HG03378 (cell line): Measurements from ENCODE around the gene ENTPD8.

Experiments
- ATAC-seq: cut with Tn5 transposase; IDR thresholded peaks from one replicate; pipeline ENCODE4 v1.9.1; 2021; ENCODE audit warnings: mild to moderate bottlenecking, moderate library complexity; ENCODE audit not compliant: unreplicated experiment

Gene ENTPD8

DNA sequence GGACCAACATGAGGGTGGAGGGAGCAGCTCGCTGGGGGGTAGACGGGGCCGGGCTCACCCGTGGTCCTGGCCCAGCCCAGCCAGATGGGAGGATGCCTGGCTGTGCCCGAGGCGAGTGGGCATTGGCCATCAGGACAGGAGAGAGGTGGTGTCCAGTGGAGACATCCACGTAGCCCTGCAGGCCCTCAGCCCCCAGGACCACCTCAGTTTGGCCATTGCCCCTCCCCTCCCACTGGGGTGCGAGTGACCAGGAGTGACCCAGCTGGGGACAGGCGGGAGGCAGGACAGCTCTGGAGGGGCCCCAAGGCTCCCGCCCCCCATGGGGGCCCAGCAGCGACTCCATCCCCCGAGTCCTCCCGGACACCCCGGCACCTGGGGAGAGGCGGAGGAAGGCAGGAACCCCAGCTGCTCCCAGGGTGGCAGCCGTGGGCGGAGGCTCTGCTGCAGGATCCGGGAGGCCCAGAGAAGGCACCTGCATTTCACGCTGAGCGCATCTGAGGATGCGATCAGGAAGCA, 9.7 kb downstream of the ENTPD8 start:
- no peak for ATAC-seq

DNA sequence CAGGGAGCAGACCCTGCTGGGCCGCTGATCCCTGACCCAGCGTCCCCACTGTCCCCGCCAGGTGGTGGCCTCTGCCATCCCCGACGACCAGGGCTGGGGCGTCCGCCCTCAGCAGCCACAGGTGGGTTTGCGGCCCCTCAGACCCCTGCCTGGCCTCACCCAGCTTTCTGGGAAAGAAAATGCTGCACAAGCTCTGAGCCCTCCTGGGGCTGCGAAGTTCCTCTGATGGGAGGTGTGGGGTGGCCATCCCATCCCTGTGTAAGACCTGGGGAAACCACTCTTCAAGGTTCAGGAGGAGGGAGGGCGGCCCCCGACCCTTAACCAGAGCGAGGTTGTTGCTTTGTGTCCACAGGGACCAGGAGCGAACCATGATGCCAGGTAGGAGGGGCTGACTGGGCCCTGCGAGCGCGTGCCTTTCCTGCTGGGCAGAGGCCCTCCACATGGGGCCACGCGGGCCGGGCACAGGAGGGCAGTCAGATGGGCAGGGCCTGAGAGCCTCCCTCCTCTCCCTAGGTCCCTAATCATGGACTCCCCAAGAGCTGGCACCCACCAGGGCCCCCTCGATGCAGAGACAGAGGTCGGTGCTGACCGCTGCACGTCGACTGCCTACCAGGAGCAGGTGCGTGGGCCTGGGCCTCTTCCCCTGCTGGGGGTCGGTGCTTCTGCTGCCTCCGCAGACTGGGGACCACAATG, 10.3 kb downstream of the ENTPD8 start:
- no peak for ATAC-seq

DNA sequence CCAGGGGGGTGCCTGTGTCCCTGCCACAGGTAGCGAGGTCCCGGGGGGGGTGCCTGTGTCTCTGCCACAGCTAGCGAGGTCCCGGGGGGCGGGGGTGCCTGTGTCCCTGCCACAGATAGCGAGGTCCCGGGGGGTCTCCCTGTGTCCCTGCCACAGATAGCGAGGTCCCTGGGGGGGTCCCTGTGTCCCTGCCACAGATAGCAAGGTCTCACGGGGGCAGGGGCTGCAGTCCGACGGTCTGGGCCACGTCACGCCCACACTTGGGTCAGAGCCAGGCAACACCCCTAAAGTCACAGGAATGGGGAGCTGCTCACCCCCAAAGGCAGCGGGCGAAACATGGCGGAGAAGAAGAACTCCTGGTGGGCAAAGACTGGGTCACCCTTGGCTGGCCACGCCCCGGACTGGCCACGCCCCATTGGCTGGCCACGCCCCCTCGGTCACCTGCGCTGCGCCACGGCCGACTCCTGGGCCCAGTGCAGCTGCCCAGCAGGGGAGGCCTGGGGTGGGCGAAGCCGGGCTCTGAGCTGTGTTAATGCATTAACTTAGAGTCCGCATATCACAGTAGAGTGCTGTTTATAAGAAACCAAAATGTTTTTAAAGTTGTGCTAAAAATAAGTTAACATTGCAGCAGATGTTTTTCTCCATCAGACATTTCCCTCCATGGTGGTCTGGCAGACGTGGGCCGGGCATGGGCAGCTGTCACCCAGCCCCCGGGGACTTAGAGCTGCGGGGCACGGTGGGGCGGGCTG, 11.0 kb downstream of the ENTPD8 start:
- ATAC-seq, result no peak

DNA sequence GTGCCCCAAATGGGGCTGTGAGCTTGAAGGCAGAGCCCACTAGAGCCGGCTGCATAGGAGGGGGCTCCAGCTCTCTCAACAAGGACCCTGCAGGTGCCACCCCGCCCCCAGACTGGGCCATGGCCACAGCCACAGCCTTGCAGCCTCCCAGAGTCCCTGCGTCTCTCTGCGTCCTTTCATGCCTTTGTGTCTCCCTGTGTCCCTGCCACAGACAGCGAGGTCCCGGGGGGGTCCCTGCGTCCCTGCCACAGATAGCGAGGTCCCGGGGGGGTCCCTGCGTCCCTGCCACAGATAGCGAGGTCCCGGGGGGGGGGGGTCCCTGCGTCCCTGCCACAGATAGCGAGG, 11.6 kb downstream of the ENTPD8 start:
- ATAC-seq, result no peak

DNA sequence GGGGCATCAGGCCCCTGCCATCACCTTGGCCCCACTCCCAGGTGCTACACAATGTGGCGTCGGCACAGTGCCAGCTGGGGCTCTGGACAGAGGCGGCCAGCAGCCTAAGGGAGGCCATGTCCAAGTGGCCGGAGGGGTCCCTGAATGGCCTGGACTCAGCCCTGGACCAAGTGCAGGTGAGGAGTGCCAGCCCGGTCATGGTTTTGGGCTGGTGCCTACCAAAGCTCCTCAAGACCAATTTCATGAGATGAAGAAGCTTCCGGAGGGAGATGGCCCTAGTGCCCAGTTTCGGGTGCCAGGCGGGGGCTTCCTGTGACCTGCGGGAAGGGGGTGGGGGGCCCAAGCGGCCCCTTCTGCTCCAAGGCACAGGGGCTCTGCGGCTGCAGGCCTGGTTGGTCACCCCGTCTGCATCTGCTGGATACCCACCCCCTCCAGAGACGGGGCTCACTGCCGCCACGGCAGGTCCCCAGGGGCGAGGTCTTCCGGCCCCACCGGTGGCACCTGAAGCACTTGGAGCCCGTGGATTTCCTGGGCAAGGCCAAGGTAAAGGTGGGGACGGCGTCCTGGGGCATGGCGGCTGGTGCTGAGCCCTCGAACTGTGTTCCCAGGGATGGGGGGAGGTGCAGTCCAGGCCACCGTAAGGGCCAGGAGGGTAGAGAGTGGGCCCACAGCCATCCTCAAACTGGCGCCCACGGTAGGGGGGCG, 12.2 kb downstream of the ENTPD8 start:
- no peak for ATAC-seq

DNA sequence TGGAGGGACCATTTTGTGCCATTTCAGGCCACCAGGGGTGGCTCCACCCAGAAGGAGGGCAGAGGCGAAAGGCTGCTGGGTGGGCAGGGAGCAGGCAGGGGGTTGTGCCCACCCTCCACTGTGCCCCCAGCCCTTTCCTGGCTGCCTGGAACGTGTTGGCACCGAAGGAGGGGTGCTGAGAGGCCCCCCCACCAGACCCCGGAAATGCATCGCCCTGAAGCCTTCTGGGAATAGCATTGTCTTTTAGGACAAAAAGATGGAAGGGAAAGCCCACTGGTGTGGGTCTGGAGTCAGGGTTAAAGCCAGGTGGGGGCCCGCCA, 12.9 kb downstream of the ENTPD8 start:
- no peak for ATAC-seq

DNA sequence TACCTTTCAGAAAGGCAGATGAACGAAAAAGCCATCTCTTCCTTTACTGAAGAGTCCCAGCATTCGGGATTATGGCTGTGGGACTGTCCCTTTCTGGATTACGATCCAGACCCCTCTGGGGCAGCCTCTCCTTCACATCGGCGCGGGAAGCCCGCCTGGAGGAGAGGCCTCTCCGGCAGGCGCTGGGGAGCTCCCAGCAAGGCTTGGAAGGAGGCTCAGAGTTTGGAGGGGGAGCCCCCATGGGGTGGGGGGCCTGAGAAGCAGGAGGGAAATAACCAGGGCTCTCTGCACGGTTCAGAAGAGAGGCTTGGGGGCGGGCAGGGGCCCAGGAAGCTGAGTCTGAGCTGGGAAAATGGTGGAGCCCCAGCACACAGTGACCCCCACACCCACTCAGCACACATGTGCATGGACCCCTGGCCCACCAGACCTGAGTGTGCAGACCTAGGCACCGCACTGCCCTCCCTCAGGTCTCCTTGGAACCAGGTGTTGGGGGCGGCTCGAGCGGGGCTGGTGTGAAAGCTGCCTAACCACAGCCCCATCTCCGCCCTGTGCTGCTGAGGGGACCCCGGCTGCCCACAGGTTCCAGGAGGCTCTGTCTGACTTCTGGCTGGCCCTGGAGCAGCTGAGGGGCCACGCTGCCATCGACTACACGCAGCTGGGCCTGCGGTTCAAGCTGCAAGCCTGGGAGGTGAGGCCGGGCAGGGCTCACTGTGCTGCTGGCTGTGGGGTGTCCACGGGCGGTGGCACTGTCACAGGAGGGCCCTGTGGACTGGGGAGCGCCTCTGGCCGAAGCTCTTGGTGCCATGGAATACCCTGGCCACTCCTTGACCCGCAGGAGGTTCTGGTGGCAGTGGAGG, 13.5 kb downstream of the ENTPD8 start:
- no peak for ATAC-seq

DNA sequence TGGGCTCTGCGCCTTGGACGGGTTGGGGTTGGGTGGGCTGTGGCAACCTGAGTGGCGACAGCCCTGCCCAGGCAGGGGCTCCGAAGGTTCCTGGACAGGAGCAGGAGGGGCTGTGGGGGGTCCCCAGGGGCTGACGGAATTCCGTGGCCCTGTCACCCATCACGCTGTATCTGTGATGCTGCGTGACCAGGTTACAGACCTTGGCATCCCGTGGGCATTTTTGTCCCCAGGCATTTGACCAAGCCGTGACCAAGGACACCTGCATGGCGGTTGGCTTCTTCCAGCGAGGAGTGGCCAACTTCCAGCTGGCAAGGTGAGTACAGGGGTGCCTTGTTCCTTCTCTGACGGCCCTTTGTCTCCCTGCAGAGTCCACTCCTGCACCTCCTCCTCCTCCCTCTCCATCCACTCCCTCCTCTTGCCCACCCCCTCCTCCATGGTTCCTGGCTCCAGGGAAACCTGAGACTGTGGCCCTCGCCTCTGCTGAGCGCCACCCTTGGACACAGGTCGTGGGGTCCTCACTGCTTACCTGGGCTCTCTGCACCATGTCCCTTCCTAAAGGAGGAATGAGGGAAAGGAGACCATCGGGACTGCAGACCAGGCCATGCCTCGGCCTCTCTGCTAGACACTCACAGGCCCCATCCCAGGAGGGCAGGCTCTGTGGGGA, 15.0 kb downstream of the ENTPD8 start:
- no peak for ATAC-seq

DNA sequence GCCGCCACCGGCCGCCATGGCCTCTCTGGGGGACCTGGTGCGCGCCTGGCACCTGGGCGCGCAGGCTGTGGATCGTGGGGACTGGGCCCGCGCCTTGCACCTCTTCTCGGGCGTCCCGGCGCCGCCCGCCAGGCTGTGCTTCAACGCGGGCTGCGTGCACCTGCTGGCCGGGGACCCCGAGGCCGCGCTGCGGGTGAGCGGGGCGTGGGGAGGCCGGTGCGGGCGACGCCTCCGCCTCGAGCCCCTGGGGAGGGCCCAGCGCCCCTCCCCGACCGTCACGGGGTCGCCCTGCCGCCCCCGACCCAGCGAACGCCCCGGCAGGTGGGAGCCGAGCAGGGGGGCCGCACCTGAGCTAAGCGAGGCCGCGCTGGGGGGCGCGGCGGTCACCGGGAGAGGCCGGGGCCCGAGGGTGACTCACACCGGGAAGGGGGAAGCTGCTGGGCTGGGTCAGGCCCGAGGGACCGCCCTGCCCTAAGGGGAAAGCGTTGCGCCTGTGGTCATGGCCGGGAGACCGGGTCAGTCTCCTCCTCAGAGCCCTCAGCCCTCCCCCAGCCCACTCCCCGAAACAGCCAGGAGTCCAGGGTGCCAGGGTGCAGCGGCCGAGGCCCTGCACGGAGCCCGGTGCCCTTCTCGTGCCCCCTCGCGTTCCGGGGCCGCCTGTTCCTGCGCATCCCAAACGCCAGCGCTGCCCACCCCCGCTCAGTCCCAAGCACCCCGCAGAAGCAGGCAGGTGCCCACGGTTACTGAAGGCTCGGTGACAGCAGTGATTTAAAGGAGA, 17.5 kb downstream of the ENTPD8 start:
- peak; percentile 19 for ATAC-seq

DNA sequence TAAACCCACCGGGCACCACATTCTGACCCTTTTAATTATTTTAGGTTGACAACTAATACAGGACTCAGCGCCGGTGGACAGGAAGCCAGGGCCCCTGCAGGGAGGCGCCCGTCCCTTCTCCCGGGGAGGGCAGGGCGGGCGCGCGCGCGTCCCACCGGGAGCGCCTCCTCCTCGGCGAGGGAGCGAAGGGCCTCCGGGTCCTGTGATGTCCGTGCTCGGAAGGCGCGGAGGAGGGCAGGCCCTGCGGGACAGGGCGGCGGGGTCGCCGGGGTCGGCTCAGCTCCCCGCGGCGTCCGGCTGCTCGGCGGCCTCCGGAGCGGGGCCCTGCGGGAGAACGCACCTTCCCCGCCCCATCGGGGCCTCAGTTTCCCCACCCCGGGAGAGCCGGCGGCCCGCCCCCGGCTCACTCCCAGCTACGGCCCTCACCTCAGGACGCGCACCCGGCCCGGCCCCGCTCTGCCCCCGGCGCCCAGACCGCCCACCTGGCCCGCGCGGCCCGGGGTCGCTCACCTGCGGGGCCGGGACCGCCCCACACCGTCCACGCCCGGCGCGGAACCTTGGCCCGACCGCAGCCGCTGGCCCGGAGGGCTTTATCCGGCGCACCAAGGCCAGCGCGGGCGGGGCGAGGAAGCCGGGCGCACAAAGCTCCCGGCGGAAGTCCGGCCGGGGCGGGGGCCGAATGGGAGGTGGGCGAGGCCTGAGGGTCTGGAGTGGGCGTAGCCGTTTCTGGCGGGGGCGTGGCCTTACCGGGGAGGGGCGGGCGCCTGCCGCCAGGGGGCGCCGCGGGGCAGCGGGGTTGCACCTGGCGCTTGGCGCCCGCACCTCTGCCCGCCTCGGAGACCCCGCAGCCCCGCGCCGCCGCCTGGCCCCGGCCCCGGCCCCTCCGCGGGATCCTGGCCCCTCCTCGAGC, 18.3 kb downstream of the ENTPD8 start, which contains the start of the genes EXD3 and NOXA1:
Gene EXD3, minus strand, starts transcription at position 559 of the 910 bp plus-strand sequence. CDS start 27,805 bp downstream, outside the sequence.
Gene NOXA1, plus strand, starts transcription at position 790 of the 910 bp plus-strand sequence. CDS start 137 bp downstream, outside the sequence.
- ATAC-seq, result peak; percentile 61

DNA sequence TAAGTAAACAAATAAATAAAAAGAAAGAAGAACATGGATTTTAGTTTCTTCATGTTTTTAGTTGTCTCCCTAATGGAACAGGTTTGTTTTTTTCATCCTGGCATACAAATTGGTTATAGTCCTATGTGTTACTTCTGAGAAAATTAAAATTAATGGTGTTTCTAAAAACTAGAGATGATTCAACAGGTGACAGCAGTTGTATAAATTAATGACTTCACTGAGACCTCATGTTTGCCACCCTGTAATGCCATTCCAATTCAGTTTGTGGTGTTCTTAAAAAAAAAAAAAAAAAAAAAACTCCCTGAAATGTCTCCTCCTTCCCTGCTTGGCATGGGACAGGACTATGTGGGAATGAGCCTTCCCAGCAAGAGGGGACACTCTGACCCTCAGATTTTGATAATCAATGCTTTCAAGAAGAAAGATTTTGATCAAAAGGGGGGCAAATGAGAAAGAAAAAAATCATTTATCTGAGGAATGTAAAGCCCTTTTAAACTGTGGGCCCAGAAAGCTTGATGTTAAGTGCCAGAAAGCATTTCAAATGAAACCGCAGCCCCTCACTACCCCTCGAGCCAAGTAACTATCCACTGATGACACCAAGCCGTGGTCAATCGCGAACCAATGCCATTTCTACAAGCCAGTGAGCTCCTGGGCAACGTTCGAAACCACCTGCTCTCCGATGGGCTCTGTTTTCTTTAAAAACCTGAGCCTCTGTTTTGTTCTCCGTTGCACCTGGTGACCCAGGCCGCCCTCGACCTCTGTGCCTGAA, 19.1 kb downstream of the ENTPD8 start:
- ATAC-seq, result no peak

DNA sequence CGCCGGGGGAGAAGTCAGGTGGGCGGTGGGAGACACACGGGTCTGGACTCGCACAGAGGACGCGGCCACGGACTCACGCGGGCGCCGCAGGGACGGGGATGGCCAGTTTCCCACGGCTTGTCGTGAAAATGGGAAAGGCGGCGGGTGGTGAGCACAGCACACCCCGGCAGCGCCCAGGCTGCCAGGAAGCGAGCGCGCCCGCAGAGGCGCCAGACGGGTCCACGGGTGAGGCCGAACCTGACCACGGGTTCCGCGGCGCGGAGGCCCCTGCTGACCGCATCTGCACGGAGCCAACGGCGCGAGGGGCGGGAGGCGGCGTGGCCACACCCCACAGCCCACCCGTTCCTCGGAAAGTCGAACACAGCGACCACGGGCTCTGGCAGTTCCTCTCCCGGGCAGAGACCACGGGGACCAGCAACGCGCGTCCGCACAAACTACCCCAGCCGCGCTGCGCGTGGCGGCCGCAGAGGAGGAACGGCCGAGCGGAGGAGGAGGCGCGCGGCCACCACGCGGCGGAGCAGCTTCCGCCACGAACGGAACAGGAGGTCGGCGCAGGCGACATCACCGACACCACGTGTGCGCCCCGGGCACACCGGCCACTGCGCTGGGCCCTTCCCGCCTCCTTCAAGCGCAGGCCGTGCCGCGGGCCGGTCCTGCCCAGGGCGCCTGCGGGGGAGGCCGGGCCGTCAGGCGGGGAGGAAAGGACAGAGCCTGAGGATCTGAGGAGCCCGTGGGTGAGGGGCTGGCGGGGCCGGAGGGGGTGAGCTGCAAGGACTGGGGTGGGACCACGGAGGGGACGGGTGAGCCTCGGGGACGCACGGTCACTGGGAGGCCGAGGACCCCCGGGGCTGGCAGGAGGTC, 23.8 kb downstream of the ENTPD8 start:
- ATAC-seq, result no peak

DNA sequence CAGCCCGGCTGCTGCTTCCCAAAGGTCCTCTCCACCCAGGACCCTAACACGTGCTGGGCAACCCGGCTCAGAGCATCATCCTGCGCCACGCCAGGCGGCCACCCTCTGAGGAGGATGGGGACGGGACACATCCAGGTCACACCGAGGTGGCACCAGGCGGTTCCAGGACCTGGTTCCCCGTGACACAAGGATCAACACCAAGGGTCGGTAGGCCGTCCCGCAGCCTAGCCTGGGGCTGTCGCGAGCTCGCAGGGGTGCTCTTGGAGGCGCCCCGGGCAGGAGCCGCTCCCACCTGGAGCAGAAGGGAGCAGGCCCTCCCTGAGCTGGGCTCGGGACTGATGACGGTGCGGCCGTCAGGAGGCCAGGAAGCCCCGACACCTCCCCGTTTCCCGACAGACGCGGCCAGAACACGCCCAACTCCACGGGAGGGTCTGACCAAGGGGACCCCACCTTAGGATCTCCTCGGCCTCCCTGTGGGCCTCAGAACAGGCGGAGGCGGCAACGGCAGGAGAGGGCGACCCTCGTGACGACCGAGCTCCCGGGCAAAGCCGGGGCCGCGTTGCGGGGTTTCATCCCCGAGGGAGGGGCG, 24.5 kb downstream of the ENTPD8 start:
- ATAC-seq, result no peak

DNA sequence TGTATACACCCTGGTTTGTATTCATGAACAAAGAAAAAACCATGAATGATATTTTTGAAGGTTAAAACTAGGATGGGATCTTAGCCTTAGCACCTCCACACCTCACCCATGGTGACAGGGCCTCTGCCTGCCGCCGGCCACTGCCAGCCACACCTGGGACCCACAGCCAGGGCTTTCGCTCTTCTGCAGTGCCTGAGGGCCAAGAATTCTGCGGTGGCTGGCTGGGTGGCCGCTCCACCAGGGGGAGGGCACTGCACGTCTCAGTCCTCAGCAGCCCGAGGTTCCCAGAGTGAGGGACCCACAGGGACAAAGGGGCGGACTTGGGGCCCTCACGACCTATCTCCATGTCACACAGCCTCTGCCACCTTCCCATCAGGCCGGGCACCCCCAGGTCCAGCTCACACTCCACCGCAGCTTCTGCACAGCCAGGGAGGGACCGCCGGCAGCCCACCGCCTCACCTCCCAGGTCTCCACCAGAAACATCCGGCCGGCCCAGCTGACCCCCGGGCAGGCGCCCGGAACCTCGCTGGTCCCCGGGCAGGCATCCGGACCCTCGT, 25.1 kb downstream of the ENTPD8 start:
- ATAC-seq, result no peak

DNA sequence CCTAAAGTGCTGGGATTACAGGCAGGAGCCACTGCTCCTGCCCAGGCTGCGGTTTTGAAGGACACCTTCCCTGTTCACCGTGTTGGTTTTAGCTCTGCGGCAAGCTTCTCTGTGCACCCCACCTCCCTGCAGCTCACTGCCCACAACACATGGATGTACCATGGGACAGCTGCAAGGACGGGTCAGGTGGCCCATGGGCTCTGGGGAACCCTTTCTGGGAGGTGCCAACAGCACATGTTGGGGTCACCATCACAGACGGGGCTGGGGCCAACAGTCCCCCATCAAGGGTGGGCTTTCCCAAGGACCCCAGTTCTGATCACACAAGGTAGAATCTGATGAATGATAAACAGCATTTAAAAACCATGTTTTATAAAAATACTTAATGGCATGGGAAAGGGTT, 25.7 kb downstream of the ENTPD8 start:
- ATAC-seq, result no peak

DNA sequence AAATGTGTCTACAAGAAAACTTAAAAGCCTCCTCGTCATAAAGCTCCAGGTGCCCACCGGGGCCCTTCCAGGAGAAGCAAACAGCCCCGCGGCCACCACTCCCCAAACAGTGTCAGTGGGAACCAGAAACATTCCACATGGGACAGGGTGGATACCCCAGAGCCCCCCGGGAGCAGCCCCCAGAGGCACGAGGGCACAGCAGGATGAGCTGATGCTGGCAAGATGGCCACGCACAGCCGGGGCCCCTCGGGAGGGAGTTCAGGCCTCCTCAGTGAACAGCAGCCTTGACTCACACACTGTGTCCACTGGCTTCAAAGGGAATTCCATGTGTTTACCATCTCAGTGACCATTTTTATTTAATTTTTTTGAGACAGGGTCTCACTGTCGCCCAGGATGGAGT, 28.7 kb downstream of the ENTPD8 start:
- ATAC-seq, result no peak
